ACHN (cell line): ENCODE results near the gene MYH3.
A peak's percentile ranks its signal among the peaks of the same experiment; 100 is the strongest.

Experiments
- DNase-seq: peaks from one replicate; pipeline ENCODE4 v3.0.0-alpha.2; 2015
- in situ Hi-C: cut with HindIII; loops from 2 replicates; pipeline ENCODE4 v1.10.0; 2017; ENCODE audit warnings: low sequenced_read_pairs, low pct_ligation_motif_present, low pct_unique_long_range_greater_than_20kb

MYH3 gene

DNA sequence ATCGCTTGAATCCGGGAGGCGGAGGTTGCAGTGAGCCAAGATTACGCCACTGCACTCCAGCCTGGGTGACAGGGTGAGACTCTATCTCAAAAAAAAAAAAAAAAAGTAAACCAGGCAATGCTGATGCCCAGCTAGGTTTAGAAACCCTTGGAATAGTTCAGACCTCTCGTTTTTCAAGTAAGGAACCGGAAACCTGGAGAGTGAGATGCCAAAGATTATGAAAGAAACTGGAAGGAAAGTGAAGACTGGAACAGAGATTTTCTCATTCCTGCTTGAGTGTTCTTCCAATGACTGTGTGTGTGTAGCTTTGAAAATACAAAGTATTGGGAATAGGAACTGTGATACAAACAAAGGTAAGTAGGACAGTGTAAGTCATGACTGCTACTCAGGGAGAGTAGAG is 35.7 kb downstream of the MYH3 start:
- in situ Hi-C loops = no loop called here
- DNase-seq = no peak

DNA sequence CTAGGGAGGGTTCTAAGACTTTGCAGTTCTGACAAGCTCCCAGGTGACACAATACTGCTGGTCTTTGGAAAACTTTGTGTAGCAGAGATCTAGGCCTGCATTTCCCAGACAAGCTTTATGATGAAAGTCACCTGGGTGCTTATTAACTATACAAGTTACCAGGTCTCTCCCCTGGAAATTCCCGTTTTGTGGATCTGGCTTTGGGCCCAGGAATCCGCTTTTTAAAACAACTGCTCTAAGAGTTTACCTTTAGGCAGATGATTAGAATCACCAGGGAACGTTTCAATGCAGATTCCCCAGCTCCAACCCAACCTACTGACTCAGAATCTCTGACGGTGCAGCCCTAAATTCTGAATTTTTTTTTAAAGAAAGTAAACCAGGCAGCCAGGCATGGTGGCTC is 36.3 kb downstream of the MYH3 start:
- peak; percentile 49 for DNase-seq
- in situ Hi-C loops = no loop called here

DNA sequence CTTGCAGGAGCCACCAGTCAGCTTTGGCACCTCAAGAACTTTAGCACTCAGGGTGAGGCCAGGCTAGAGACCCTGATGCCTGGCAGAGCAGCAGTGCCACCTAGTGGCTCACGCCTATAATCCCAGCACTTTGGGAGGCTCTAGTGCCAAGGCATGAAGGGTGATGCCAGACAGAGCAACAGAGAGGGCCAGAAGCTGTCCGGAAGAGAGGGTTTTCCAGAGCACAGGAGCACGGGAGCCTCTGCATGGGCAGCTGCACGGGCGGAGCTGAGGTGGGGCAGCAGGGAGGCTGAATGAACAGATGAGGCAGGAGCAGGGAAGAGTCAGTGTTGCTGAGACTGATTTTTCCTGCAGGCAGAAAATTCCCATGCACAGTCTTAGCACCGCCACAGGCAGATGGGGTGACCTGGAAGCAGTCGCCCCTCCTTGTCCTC is 38.9 kb downstream of the MYH3 start:
- in situ Hi-C loops = no loop called here
- peak; percentile 90 for DNase-seq

DNA sequence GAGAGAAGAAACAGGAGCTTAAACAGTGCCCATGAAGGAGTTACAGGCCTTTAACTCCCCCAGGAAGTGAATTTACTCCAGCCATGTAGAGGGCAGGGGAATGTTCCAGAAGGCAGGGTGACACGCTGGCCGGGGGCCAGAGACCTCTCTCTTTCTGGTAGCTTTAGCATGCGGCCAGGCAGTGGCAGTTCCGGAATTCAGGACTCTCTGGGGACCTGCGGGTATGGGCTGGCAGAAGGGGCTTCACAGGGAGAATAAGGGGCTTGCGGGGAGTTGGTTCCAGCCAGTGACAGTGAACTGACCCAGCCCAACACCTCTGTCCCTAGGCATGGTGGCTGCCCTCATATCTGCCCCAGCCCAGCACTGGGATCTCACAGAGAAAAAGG is 40.0 kb downstream of the MYH3 start:
- no peak for DNase-seq
- in situ Hi-C loops = no loop called here

DNA sequence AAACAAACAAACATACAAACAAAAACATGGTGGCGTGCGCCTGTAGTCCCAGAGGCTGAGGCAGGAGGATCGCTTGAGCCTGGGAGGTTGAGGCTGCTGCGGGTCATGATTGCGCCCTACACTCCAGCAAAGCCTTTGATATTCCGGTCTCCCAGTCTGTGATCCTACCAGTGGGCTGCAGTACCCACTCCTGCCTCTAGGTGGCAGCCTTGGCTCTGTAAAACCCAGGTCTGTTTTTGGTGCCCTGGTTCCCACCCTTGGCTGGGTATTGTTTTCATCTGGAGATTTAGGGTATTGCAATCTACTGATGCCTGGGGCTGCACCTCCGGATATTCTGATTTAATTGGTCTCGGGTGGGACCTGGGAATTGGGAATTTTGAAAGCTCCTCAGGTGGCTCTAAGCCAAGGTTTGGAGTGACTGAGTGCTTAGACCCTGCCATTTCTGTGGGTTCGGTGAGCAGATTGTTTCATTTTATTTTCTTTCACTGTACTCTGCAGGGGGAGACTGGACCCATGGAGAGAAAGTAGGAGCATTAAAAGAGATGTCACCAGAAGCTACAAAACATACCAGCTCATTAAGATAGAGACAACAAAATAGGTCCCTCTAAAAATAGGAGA is 40.5 kb downstream of the MYH3 start:
- peak; percentile 85 for DNase-seq
- in situ Hi-C loops = no loop called here

DNA sequence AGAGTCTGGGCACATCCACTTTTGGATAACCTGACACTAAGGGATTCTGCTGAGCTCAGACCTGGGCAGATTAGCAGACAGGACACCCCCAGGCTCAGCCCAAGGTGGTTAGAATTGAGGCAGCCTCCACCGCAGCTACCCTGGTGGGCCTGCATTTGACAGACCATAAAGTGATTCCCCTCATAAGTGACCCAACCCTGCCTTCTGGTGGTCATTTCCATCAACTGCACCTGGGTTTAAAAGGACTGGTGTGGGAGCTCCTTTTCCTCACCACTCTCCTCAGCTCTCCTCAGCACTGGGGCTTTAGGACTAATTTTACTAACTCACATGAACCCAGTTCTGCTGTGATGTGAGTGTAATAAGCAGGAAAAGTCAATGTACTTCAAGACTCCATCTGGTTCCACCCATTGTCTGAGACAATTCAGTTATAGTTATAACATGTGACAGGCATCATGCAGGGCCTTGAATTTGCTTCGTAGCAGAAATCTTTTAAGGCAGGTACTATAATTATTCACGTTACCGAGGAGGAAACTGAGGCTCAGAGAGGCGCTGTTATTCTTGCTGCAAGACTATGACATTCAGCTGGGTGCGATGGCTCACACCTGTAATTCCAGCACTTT is 42.5 kb downstream of the MYH3 start:
- peak; percentile 61 for DNase-seq

DNA sequence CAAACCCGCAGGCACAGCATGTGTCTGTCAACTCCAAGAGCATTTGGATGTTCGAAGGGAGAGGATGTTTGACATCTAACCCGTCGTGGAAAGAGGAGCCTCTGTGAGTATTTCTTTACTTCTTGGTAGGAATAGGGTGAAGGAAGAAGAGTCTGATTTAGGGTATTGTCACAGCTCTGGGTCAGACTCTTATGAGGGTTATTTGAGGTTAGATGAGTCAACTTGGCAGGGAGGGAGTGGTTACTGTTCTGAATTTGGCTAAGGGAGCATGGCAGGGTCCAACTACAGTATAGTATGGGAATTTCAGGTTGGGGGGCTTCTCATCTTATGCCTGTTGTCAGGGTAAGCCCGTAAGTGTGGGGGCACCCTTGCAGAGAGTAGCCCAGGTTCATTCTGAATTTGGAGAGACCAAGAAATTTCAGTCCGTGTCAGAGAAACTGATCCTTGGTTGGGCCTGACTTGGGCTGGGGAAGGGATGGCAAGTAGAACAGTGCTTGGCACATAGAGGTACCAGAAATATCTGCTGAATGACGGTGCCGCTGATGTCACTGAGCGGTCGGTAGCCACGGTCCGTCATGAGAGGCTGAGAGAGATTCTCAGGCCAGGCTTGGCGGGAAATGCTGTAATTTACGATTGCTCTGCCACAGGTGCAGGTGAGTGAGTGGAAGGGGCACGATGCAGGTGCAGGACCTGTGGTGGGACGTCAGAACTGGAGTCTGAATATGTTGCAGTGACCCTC is 43.2 kb downstream of the MYH3 start:
- DNase-seq = no peak
- in situ Hi-C loops = no loop called here

More for the DNA sequence above, 42.5 kb downstream of the MYH3 start:
- in situ Hi-C loops = no loop called here

DNA sequence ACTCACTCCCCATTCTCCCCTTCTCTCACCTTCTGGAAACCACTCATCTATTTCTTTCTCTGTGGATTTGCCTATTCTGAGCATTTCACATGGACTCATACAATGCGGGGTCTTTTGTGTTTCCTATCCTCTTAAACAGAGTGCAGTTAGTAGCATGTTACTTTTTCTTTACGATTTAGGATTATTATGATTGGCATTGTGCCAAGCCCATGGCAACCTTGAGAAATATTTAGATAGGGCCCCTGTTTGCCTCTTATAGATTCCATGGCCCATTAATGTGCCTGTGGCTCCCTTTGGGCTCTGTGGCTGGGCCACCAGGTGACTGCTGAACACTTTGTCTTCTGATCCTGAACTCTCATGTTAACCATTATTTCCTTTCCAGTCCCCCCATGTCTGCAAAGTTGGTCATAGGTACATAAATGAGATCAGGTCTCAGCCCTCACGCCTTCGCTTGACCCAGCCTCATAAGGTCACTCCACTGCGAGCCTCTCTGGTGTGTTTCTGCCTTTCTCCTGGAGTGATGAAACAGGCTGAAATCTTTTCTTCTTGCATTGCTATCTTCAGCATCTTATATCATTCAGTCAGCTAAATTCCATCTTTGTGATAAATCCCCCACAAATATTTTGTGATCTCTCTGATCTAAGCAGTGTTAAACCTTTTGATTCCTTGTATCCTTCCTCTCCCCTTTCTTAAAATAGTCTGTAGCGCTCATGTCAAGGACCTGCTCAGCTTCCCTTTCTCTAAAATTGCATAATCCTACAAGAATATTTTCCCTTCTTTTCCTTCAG is 44.0 kb downstream of the MYH3 start:
- in situ Hi-C loops = no loop called here
- no peak for DNase-seq

DNA sequence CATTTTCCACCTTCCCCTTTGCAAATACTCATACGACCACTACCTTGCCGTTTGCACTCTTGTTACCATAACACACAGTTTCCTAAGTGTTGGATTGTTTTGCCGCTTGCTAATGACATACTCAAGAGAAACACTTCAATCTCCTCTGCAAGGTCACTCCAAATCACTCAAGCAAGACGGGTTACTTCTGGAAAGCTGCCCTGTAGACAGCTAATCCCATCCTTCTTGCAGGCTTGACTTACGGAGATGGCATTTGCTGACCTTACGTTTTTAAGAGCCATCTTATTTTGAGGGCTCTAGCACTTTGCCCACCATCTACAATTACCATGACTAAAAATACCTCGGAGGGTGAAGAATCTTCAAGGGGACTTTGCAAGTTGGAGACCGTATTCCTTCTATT is 46.2 kb downstream of the MYH3 start:
- in situ Hi-C loops = no loop called here
- DNase-seq = no peak

DNA sequence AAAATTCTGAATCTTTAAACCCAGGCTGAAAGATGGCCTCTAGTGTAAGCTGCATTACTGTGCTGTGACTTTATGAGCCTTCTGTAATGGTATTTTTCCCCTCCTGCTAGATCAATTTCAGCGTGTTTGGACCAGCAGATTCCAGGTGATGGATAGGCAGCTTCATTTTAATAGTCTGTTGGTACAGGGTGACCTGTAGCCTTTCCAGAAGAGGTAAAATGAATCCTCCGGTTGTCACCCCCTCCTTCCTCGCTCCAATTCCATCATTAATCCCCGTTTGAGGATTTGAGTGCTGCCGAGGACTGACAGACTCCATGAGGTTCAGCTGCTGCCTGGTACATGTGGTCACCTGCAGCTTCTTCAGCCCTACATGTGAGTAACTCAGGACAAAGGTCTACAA is 48.9 kb downstream of the MYH3 start:
- in situ Hi-C loops = no loop called here
- no peak for DNase-seq

DNA sequence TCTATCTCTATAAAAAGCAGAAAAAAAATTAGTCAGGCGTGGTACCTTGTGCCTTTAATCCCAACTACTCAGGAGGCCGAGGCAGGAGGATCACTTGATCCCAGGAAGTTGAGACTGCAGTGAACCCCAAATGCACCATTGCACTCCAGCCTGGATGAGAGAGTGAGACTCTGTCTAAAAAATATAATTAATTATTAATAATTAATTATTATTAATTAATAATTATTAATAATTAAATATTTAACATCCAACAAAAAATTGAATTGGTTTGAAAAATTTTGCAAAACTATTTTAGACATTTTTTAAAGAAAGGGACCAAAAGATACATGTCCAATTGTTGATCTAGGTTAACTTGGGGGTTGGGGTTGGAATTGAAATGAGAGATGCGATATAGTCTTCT is 51.0 kb downstream of the MYH3 start:
- in situ Hi-C loops = no loop called here
- DNase-seq = no peak

DNA sequence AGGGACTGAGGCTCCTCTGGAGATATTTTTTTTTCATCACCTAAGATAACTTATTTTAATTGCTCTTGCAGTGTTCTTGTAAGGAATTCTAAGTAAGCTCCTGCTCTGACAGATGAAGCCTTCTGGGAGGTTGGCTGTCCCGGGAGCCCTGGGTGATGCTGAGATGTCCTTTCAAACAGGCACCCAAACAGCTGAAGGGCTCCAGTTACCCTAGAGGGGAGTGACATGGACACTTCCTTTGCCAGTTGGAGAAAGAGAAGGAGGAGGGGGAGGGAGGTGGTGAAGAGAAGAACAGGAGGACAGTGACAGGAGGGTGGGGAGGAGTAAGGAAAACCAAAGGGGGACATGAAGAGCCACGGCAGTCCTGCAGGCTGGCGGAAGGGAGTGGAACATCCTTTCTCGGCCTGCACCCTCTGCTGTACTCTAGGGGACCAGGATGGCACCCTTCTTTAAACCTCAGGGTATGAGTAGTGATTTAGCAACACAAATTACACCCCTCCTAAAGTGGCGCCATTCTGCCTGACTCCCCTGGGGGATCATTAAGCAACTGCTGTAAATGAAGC is 51.8 kb downstream of the MYH3 start:
- no peak for DNase-seq
- in situ Hi-C loops = no loop called here

DNA sequence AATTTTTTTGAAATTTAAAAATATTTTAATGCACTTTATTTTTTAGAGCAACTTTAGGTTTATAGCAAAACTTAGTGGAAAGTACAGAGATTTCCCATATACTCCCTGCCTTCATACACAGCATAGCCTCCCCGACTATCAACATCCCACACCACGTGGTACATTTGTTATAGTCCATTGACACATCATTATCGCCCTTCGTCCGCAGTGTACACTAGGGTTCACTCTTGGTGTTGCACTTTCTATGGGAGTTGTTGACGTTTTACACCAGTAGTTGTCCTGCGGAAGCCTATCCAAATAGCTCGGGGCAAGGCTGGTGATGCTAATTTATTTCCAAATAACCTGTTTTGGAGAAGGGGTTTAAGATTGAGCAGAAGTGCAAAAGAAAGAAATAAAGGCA is 52.6 kb downstream of the MYH3 start:
- DNase-seq = no peak
- in situ Hi-C loops = no loop called here

DNA sequence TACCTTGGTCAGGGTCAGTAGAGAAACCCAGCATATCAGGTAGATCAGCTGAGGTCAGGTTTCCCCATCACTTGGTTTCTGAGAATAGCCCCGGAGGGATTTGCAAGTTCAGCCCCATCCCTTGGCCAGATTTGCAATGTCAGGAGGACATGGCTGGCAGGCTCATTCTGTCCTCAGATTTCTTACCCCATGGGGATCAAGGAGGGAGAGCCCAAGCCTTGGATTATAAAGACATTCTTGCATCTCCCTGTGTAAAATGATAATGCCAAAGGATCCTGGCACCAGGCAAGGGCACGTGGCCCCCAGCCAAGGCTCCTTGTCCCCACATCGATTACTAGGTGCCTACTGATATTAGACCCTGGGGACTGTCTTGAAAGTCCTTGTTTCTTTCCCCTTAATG is 53.2 kb downstream of the MYH3 start:
- in situ Hi-C loops = no loop called here
- DNase-seq = no peak

DNA sequence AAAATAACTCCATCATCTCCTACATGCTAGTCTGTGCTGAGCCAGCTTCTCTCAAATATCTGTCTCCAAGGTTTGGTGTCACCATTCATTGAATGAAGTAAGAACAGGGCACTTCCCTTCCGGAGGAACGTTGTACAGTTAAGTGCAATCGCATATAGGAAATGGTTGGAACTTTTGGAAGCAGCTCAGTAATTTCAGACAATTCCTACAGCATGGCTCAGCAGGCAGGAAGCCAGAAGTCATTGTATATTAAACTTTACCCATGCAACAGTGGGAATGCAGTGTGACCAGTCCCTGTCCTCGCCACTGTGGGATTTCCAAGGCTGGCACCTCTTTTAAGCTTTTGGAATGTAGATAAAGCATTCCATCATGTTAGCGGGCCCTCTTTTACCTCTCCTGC is 56.5 kb downstream of the MYH3 start:
- peak; percentile 20 for DNase-seq
- in situ Hi-C loops = no loop called here

DNA sequence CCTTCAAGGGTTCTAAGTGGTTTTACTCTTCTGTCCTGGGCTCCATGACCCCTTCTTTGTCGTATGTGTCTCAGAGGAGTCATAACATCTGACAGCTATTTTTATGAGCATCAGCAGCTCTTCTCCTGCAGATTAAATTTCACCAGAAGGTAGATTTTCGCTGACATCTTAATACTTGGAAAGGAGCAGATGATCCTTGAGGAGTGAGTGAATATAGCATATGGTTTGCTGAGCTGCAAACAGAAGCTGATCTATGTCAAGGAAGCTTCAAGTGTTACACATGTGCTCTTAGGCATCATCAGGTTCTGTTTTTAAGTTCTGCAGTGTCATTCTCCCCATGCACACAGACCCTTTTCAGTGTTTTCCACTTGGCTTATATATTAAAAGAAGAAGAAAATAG is 58.5 kb downstream of the MYH3 start:
- no peak for DNase-seq
- in situ Hi-C loops = no loop called here

DNA sequence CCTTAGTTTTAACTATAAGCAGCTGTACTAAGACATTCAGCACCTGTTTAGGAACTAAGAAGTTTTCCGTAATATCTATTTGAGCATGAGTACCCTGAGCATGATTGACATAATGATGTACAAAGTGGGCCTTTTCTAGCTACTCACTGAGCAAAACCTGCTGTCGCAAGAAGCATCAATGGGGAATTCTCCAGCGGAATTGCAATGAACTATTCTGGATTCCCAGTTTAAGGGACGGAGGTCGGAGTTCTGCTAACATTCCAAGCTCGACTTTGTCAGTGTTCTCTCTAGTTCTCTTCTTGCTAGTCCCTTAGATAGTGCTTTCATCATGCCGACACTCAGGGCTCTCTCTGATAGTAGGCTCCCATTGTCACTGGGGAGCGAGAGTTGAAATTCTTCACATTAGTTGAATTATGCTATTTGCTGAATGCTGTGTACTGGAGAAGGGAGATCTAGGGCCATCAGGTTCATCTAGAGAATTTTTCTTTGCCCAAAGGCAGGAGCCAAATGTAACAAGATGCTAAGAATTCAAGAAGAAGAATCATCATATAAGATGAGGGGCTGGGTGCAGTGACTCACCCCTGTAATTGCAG is 67.5 kb downstream of the MYH3 start:
- DNase-seq = no peak
- in situ Hi-C loops = no loop called here

DNA sequence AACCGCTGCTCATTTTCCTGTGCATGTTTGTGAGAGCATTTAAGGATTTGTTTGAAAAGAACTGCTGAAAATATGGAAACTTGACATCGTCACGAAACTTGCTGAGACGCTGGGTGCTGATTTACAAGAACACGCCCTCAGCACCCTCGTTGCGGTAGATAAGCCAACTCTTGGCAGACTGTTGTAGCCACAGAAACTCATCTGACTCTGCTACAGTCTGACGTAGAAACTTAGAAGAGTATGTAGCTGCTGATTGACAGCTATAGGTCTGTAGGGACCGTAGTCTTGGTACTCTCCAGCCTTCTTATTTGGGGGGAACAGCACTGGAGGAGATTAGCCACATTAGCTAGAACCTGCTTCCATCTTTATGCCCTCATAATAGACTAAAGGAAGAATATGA is 71.6 kb downstream of the MYH3 start:
- in situ Hi-C loops = no loop called here

DNA sequence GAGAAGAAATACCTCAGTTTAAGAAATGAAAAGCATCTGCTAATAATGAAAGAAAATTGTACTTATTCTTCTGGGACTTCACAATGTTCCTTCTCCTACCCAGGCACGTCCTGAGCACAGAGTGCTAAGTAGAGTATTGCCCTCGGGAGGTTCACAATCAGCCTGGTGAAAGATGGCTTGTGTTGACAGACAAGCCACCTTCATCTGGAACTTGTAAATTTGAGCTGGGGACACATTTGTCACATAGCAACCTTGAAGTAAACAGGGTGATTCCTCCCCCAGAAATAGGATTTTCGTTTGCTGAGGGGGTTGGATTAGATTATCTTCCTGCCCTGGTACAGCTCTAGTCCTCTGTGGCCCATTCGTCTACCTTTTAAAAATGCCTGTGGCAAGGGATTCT is 73.3 kb downstream of the MYH3 start:
- DNase-seq = no peak
- in situ Hi-C loops = no loop called here

More for the DNA sequence above, 71.6 kb downstream of the MYH3 start:
- DNase-seq = no peak
